ENCODE results near the gene PPARG. TPM values are rescaled to one million over a fixed set of nuclear protein-coding genes. Genes with fewer than 3 reads are reported as not detected.

The PPARG gene
- total RNA-seq, 2 experiments from 2014 or later = 2.2 to 3.7 TPM

DNA sequence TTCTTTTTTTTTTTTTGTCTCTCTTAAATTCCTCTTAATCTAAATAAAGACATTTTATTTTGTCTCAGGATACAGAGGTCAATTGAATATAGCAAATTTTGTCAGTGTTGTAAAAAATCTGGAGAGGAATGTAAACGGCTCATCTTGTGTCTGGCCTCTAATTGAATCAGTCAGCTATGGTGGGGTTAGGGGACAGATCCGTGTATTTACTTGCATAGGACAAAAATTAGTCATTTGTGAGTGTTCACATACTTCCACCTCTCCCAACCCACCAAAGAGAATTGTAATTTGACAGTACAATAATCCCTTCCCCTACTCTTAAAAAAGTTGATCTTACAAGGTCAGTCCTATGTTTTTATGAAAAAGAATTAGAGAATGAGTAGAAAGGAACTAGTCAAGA lies 18.3 kb downstream of the PPARG start:
- Mint-ChIP-seq H3K4me1 (peaks cover 3% of the 10 kb centered on the region), H3K9me3 (no peaks in the 10 kb centered on the region), H3K4me3 (no peak overlapping the region), H3K27ac (no peak overlapping the region), H3K36me3 (ENCODE audit: low read depth) (no peaks in the 10 kb centered on the region), H3K27me3 (peaks cover 20% of the 10 kb centered on the region)
- POLR2A ChIA-PET = no interaction called here
- no peak for DNase-seq
- CTCF ChIA-PET = no interaction called here

DNA sequence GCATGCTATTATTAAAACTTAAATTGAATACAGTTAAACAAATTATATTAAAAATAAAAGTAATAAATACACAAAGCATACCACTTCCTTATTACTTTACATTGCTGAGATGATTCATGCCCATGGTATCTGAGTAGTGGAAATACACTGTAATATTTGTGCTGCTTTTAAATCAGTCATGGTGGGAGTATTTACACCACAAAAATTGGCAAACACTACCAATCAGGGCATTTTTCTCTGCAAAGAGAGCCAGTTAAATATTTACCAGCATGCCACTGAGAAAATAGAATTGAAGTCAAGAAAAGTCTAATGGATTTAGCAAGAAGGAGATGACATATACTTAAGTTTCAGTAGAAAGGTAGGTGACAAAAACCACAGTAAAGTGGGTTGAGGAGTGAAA lies 19.6 kb downstream of the PPARG start:
- Mint-ChIP-seq H3K9me3 (no peaks in the 10 kb centered on the region), H3K36me3 (ENCODE audit: low read depth) (no peaks in the 10 kb centered on the region), H3K4me1 (peaks cover 3% of the 10 kb centered on the region), H3K4me3 (no peak overlapping the region), H3K27me3 (peaks cover 16% of the 10 kb centered on the region), H3K27ac (no peak overlapping the region)
- POLR2A ChIA-PET = no interaction called here
- CTCF ChIA-PET = no interaction called here
- DNase-seq = no peak

DNA sequence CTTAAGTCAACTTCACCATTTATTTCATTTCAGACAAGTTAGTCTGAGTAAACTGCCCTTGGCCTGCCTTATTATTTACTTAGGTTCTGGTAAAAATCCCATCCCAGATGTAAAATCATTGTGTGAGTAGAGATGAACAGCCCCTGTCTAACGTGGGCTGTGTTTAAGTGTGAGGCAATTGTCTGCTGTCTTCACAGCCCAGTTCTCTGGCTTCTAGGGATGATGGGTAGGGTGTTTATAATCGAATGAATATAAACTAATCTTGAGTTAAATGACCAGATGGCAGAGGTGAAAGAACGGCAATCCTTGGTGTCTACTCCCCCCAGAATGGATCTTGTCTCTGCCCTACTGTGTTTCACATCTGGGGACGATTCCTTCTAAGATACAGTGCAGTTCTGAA lies 20.8 kb downstream of the PPARG start:
- DNase-seq = no peak
- Mint-ChIP-seq H3K27ac (no peak overlapping the region), H3K4me3 (no peak overlapping the region), H3K27me3 (peaks cover 17% of the 10 kb centered on the region), H3K36me3 (ENCODE audit: low read depth) (no peaks in the 10 kb centered on the region), H3K9me3 (no peaks in the 10 kb centered on the region), H3K4me1 (peaks cover 3% of the 10 kb centered on the region)
- POLR2A ChIA-PET = no interaction called here
- CTCF ChIA-PET = no interaction called here

DNA sequence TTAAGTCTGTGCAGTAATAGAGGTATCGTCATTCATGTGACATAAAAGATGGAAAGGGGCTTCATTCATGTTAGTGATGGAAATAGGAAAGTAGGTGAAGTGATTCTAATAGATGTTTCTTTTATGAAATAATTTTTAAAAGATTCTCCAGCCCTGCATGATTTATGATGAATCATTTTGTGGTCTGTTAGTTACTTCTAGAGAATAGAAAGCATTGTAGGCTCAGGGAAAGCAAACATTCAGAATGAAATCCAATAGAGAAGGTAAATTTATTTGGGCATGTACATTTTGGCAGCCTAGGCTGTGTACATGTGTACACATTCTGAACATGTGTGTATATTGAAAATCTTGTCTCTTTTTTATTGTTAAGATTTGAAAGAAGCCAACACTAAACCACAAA lies 23.1 kb downstream of the PPARG start:
- peaks cover 7% of the 10 kb centered on the region for H3K4me1 Mint-ChIP-seq
- H3K36me3 Mint-ChIP-seq (ENCODE audit: low read depth) = no peaks in the 10 kb centered on the region
- no peak overlapping the region for H3K27ac Mint-ChIP-seq
- H3K4me3 Mint-ChIP-seq = no peak overlapping the region
- CTCF ChIA-PET = no interaction called here
- DNase-seq = no peak
- no peaks in the 10 kb centered on the region for H3K9me3 Mint-ChIP-seq
- peaks cover 17% of the 10 kb centered on the region for H3K27me3 Mint-ChIP-seq
- POLR2A ChIA-PET = no interaction called here

DNA sequence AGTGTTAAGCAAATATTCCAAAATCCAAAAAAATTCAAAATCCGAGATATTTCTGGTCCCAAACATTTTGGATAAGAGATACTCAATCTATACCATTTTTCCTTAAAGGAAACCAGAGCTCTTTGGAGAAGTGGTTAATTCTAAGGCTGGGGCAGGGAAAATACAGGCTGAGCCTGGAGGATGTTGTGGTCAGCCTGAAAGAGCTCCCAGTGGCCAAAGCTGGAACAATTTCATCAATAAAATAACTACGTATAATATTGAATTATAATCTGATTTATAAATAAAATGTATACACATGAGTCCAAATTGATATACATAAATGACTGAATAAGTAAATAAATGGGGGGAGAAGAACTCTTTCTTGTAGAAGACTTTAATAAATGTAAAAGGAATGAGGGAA lies 24.6 kb downstream of the PPARG start:
- Mint-ChIP-seq H3K4me1 (peaks cover 6% of the 10 kb centered on the region), H3K27ac (no peak overlapping the region), H3K36me3 (ENCODE audit: low read depth) (no peaks in the 10 kb centered on the region), H3K27me3 (peaks cover 12% of the 10 kb centered on the region), H3K4me3 (no peak overlapping the region), H3K9me3 (no peaks in the 10 kb centered on the region)
- POLR2A ChIA-PET = no interaction called here
- no peak for DNase-seq
- CTCF ChIA-PET = interaction anchor here (1.0 kb wide), 1 partner anchor 39 kb away, joined by 3 read pairs; no protein-coding TSS in a partner anchor

DNA sequence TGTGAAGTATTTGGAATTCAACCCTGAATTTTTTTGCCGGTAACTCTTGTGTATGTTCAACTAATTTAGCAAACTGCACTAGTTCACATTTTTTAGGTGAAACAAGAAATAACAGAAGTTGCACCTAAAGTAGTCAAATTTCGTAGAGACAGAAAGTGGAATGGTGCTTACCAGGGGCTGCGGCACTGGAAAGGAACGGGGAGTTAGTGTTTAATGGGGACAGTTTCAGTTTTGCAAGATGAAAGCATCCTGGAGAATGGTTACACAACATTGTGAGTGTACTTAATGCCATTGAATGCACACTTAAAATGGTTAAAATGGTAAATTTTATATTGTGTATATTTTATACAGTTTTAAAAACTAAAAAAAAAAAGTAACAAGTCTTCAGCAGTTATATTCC lies 27.4 kb downstream of the PPARG start:
- no peak for DNase-seq
- Mint-ChIP-seq H3K4me1 (peaks cover 4% of the 10 kb centered on the region), H3K4me3 (no peak overlapping the region), H3K9me3 (no peaks in the 10 kb centered on the region), H3K27me3 (peaks cover 12% of the 10 kb centered on the region), H3K27ac (no peak overlapping the region), H3K36me3 (ENCODE audit: low read depth) (no peaks in the 10 kb centered on the region)
- POLR2A ChIA-PET = no interaction called here
- CTCF ChIA-PET = no interaction called here

DNA sequence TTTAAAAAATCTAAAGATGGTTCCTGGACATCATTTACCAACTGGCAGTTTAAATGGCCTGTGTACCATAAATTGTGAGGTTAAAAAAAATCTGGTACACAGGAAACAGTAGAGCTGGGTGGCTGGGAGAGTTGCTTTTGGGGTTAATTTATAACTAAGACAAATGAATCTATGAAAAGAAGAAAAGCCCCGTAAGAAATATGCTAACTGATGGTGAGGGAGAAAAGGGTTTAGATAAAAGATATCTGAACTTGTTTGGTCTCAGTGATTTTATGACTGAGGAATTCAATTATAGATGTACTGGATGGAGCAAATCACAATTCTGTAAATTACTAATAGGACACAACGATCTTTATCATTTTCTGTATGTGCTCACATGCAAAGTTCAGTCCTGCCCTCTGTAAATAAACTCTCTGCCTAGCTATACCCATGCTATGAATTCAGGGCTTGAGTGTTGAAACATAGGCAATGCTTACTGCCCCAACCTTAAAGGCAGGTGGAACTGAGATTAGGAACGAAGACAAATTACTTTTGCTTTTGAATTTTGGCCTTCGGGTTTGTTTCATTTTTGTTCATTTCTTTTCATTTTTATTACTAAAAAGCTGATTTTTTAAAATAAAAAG lies 28.0 kb downstream of the PPARG start:
- CTCF ChIA-PET = no interaction called here
- Mint-ChIP-seq H3K36me3 (ENCODE audit: low read depth) (no peaks in the 10 kb centered on the region), H3K27me3 (peaks cover 12% of the 10 kb centered on the region)

DNA sequence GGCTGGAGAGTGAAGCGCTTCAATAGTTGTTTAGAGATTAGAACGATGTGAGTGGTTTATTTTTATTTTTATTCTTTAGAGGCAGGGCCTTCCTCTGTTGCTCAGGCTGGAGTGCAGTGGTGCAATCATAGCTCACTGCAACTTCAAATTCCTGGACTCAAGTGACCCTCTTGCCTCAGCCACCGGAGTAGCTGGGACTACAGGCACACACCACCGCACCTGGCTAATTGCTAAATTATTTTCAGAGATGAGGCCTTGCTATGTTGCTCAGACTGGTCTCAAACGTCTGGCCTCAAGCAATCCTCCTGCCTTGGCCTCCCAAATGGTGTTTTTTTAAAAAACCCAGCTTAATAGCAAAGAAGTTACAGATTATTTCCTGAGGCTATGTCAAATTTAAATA lies 29.0 kb downstream of the PPARG start:
- no peak overlapping the region for H3K4me3 Mint-ChIP-seq
- H3K4me1 Mint-ChIP-seq = peaks cover 4% of the 10 kb centered on the region
- ChIA-PET CTCF (no interaction called here), POLR2A (interaction anchor here (1.0 kb wide), 1 partner anchor 19 kb away, joined by 3 read pairs; no protein-coding TSS in a partner anchor)
- H3K27me3 Mint-ChIP-seq = peaks cover 16% of the 10 kb centered on the region
- no peaks in the 10 kb centered on the region for H3K9me3 Mint-ChIP-seq
- no peaks in the 10 kb centered on the region for H3K36me3 Mint-ChIP-seq (ENCODE audit: low read depth)
- H3K27ac Mint-ChIP-seq = no peak overlapping the region
- no peak for DNase-seq

More for the DNA sequence above, 28.0 kb downstream of the PPARG start:
- no peak overlapping the region for H3K27ac Mint-ChIP-seq
- H3K4me1 Mint-ChIP-seq = peaks cover 4% of the 10 kb centered on the region
- no peaks in the 10 kb centered on the region for H3K9me3 Mint-ChIP-seq
- no peak overlapping the region for H3K4me3 Mint-ChIP-seq
- DNase-seq = no peak
- POLR2A ChIA-PET = interaction anchor here (1.0 kb wide), 1 partner anchor 20 kb away, joined by 3 read pairs; no protein-coding TSS in a partner anchor

DNA sequence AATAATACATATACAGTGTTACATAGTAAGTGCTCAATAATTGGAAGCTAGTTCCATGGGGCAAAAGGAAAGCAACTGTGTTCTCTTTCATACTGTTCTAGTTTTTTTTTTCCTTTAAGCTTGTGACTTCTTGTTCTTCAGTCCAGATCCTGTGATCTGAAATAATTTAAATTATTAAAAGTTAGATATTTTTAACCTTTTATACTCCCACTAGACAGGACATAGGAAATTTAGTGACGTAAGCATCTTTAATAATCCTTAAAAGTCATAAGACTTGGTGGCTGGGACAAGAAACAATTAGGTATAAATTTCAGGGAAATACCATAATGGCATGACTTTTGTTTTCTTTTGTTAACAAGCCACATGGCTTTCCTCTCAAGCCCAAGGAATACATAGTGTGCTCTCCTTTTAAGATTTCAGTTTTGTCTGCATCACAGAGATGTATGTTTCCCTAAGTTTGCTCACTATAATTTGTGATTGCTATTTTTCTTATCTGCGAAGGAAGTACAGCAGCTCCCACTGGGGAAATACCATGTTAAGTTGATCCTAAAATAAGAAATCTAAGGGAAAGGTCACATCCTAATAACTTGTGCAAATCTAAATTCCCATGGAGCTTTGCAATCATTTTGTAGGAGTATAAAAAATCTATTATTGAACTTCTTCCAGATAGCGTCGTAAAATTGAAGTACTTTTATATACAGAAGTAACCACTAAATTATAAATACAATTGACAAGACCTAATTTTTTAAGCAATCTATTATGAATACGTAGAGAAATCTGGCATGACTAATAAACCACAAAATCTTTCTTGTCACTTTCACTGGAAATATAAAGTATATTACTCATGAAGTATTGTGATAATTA lies 30.1 kb downstream of the PPARG start:
- no peaks in the 10 kb centered on the region for H3K9me3 Mint-ChIP-seq
- no peak overlapping the region for H3K4me3 Mint-ChIP-seq
- no peak overlapping the region for H3K27ac Mint-ChIP-seq
- DNase-seq = no peak
- H3K4me1 Mint-ChIP-seq = peaks cover 4% of the 10 kb centered on the region
- H3K27me3 Mint-ChIP-seq = peaks cover 25% of the 10 kb centered on the region
- ChIA-PET POLR2A (no interaction called here), CTCF (no interaction called here)
- H3K36me3 Mint-ChIP-seq (ENCODE audit: low read depth) = no peaks in the 10 kb centered on the region

DNA sequence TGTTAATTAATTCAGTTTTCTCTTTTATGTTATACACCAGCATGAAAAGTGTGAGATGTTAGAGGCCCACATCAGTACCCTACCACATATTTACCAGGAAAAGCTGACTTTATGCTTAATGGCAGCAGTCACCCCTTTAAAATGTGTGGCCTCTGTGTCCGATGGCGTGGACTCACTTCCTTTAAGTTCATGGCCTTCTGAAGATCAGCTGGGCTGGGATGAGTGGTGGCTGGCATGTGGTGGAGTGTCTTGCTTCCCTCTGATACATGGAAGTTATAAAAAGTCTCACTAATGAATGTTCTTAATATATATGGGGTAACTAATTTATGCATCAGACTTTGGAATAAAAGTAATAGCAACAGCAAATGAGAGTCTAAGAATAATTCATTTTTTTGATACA lies 32.1 kb downstream of the PPARG start:
- Mint-ChIP-seq H3K9me3 (no peaks in the 10 kb centered on the region), H3K27ac (no peak overlapping the region), H3K4me3 (no peak overlapping the region), H3K27me3 (peaks cover 17% of the 10 kb centered on the region), H3K36me3 (ENCODE audit: low read depth) (no peaks in the 10 kb centered on the region), H3K4me1 (peaks cover 5% of the 10 kb centered on the region)
- POLR2A ChIA-PET = no interaction called here
- CTCF ChIA-PET = no interaction called here
- DNase-seq = no peak

DNA sequence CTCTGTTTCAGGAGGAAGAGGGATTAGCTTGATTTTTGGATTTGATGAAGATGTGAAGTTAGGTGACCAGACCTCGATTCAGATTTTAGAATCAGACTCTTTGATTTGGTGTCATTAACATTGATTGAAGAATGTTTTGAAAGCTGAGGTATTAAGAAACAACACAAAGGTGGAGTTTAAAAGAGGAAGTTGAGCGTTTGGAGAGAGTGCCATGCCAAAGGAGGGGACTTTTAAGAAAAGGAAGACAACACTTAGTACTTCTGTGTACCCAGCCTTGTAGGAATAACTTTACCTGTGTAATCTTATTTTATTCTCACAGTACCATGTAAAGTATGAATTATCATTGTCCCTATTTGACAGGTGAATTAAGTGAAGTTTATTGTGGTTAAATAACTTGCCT lies 34.4 kb downstream of the PPARG start:
- Mint-ChIP-seq H3K27me3 (peaks cover 18% of the 10 kb centered on the region), H3K4me3 (no peak overlapping the region), H3K4me1 (peaks cover 2% of the 10 kb centered on the region), H3K9me3 (no peaks in the 10 kb centered on the region), H3K36me3 (ENCODE audit: low read depth) (no peaks in the 10 kb centered on the region), H3K27ac (no peak overlapping the region)
- ChIA-PET POLR2A (no interaction called here), CTCF (interaction anchor here (0.9 kb wide), 1 partner anchor 157 kb away, joined by 4 read pairs; no protein-coding TSS in a partner anchor)
- no peak for DNase-seq

DNA sequence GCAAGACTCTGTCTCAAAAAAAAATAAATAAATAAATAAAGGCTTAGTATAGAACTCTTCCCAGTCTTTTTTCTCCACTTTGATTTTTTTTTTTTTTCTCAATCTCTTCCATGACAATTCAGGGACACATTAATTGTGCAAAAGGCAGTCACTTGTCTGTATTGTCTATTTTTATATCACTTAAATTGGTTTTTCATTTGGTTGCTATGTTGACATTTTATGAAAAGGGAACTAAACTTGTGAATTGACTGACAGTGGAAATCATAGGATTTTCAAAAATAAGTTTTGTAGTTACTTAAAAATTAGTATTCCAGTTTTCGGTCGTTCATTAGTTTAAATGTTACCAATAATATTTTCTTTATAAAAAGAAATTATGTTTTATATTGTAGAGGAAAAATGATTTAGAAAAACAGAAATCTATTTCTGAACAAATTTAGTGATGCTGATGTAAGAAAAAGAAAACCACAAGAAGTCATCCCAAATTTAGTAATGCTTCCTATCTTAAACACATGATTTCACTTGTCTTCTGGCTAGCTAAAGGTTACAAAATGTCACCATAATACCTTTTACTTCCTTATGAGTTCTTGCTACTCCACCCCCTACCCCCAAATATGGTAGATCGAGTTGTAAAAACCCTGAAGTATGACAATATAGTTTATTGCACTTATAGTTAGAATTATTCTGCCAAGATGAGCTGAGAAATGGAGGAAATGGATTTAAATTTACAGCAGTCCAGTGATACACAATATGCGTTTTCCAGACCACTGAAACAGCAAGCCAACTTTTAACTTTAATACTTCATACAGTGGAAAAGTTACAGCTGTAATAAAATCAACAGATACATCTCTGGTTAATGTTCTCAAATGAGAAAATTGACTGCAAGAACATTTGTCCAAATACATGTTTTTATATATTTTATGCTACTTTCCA lies 37.0 kb downstream of the PPARG start:
- POLR2A ChIA-PET = no interaction called here
- peaks cover 23% of the 10 kb centered on the region for H3K27me3 Mint-ChIP-seq
- no peak overlapping the region for H3K4me3 Mint-ChIP-seq
- no peaks in the 10 kb centered on the region for H3K36me3 Mint-ChIP-seq (ENCODE audit: low read depth)
- H3K27ac Mint-ChIP-seq = no peak overlapping the region
- DNase-seq = no peak
- no peaks in the 10 kb centered on the region for H3K9me3 Mint-ChIP-seq
- peaks cover 2% of the 10 kb centered on the region for H3K4me1 Mint-ChIP-seq
- CTCF ChIA-PET = no interaction called here

DNA sequence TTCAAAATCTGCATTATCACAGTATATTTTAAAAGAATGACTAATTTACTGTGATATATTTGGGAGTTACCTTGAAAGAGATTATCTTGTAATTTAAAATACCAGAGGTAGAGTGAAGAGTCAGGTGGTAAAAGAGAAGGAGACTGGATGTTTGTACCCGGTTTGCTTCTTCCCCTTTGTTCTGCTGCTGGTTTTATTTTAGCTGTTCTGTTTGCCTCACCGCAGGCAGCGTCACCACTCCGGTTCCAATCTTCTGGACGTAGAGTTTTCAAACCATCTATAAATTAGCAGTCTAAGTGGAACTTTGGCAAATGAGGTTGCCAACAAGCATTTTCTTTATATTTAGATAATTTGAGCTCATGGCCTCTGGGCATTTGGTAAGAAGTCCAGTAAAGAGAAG lies 38.2 kb downstream of the PPARG start:
- H3K4me1 Mint-ChIP-seq = peaks cover 2% of the 10 kb centered on the region
- ChIA-PET CTCF (no interaction called here), POLR2A (no interaction called here)
- no peak overlapping the region for H3K4me3 Mint-ChIP-seq
- no peaks in the 10 kb centered on the region for H3K9me3 Mint-ChIP-seq
- no peak overlapping the region for H3K27ac Mint-ChIP-seq
- H3K36me3 Mint-ChIP-seq (ENCODE audit: low read depth) = no peaks in the 10 kb centered on the region
- peaks cover 23% of the 10 kb centered on the region for H3K27me3 Mint-ChIP-seq
- DNase-seq = no peak
